Osteocyte (in vitro differentiated cells): Measurements from ENCODE around the gene SRRM4. TPM values are rescaled to one million over a fixed set of nuclear protein-coding genes. Genes with fewer than 3 reads are reported as not detected.

Source experiments
- DNase-seq: peaks from one replicate; pipeline ENCODE4 v3.0.0; 2021; ENCODE audit warnings: mixed read lengths; ENCODE audit not compliant: unreplicated experiment; ENCODE audit errors: extremely low spot score
- H3K27ac Mint-ChIP-seq: one replicate; pipeline ENCODE4 v1.8.0; 2021; ENCODE audit warnings: mild to moderate bottlenecking, mixed read lengths; ENCODE audit not compliant: unreplicated experiment
- H3K27me3 Mint-ChIP-seq: one replicate; pipeline ENCODE4 v1.8.0; 2021; ENCODE audit warnings: mixed read lengths; ENCODE audit not compliant: unreplicated experiment
- H3K36me3 Mint-ChIP-seq: one replicate; pipeline ENCODE4 v1.8.0; 2021; ENCODE audit warnings: mixed read lengths; ENCODE audit not compliant: unreplicated experiment
- H3K4me1 Mint-ChIP-seq: one replicate; pipeline ENCODE4 v1.8.0; 2021; ENCODE audit warnings: mixed read lengths; ENCODE audit not compliant: unreplicated experiment
- H3K4me3 Mint-ChIP-seq: one replicate; pipeline ENCODE4 v1.8.0; 2021; ENCODE audit warnings: mild to moderate bottlenecking, moderate library complexity, mixed read lengths; ENCODE audit not compliant: unreplicated experiment
- H3K9me3 Mint-ChIP-seq: one replicate; pipeline ENCODE4 v1.8.0; 2021; ENCODE audit warnings: mixed read lengths; ENCODE audit not compliant: unreplicated experiment
- CTCF ChIP-seq: fragments of 200-600 bp; sonication (generic); IDR thresholded peaks from 2 replicates; pipeline ENCODE4 v1.5.0; 2021; ENCODE audit warnings: antibody characterized with exemption, mild to moderate bottlenecking, moderate library complexity
- total RNA-seq: library from RNA; stranded (reverse); gene quantifications from 2 replicates; pipeline ENCODE4 v1.2.1, GENCODE V29; 2021

SRRM4 gene
- total RNA-seq, 1 donor from 2014 or later, result not detected

- Mint-ChIP-seq H3K27ac (no peak overlapping the region), H3K4me1 (no peaks in the 10 kb centered on the region), H3K36me3 (no peaks in the 10 kb centered on the region), H3K4me3 (no peak overlapping the region), H3K27me3 (no peaks in the 10 kb centered on the region), H3K9me3 (peaks cover 23% of the 10 kb centered on the region)
- DNase-seq, result no peak
- TF ChIP-seq CTCF, result no peak
These were observed 21.3 kb upstream of the SRRM4 start for GRCh38 chr12:118959985-118960560.

GRCh38 chr12:118960865-118961264 lies 20.5 kb upstream of the SRRM4 start:
- Mint-ChIP-seq H3K27me3 (no peaks in the 10 kb centered on the region), H3K27ac (no peak overlapping the region), H3K4me1 (no peaks in the 10 kb centered on the region), H3K4me3 (no peak overlapping the region), H3K9me3 (peaks cover 26% of the 10 kb centered on the region), H3K36me3 (no peaks in the 10 kb centered on the region)
- DNase-seq, result no peak
- no peak for TF ChIP-seq CTCF

- H3K4me1 Mint-ChIP-seq, result no peaks in the 10 kb centered on the region
- no peaks in the 10 kb centered on the region for H3K36me3 Mint-ChIP-seq
- H3K9me3 Mint-ChIP-seq, result peaks cover 43% of the 10 kb centered on the region
- H3K27ac Mint-ChIP-seq, result no peak overlapping the region
- DNase-seq, result no peak
- H3K4me3 Mint-ChIP-seq, result no peak overlapping the region
- H3K27me3 Mint-ChIP-seq, result no peaks in the 10 kb centered on the region
- no peak for TF ChIP-seq CTCF
These were observed 16.4 kb upstream of the SRRM4 start for GRCh38 chr12:118964988-118965387.

- Mint-ChIP-seq H3K4me3 (no peak overlapping the region), H3K27me3 (no peaks in the 10 kb centered on the region), H3K36me3 (no peaks in the 10 kb centered on the region), H3K4me1 (no peaks in the 10 kb centered on the region), H3K9me3 (peaks cover 17% of the 10 kb centered on the region), H3K27ac (no peak overlapping the region)
- TF ChIP-seq CTCF, result no peak
- no peak for DNase-seq
These were observed 10.5 kb upstream of the SRRM4 start for GRCh38 chr12:118970856-118971255.

- Mint-ChIP-seq H3K27ac (no peak overlapping the region), H3K4me3 (no peak overlapping the region), H3K36me3 (no peaks in the 10 kb centered on the region), H3K9me3 (peaks cover 13% of the 10 kb centered on the region), H3K4me1 (no peaks in the 10 kb centered on the region), H3K27me3 (no peaks in the 10 kb centered on the region)
- TF ChIP-seq CTCF, result no peak
- DNase-seq, result no peak
These were observed 8.4 kb upstream of the SRRM4 start for GRCh38 chr12:118972982-118973381.
